IPS-15b (cell line): ENCODE results near the gene CFAP68.

Experiments used
- H3K27me3 ChIP-seq: one replicate; pipeline ENCODE4 v1.6.1; 2013; ENCODE audit warnings: low read length; ENCODE audit not compliant: control insufficient read depth, insufficient read depth
- H3K36me3 ChIP-seq: one replicate; pipeline ENCODE4 v1.6.1; 2013; ENCODE audit warnings: low read length; ENCODE audit not compliant: control insufficient read depth, insufficient read depth
- H3K4me1 ChIP-seq: one replicate; pipeline ENCODE4 v1.6.1; 2013; ENCODE audit warnings: mild to moderate bottlenecking, low read length; ENCODE audit not compliant: control insufficient read depth, insufficient read depth
- H3K4me3 ChIP-seq: one replicate; pipeline ENCODE4 v1.5.1; 2013; ENCODE audit warnings: low read depth, low read length
- H3K9ac ChIP-seq: one replicate; pipeline ENCODE4 v1.6.1; 2013; ENCODE audit warnings: low read depth, mild to moderate bottlenecking, low read length
- H3K9me3 ChIP-seq: one replicate; pipeline ENCODE4 v1.6.1; 2013; ENCODE audit warnings: mild to moderate bottlenecking, low read length; ENCODE audit not compliant: control insufficient read depth, insufficient read depth

Gene CFAP68

DNA sequence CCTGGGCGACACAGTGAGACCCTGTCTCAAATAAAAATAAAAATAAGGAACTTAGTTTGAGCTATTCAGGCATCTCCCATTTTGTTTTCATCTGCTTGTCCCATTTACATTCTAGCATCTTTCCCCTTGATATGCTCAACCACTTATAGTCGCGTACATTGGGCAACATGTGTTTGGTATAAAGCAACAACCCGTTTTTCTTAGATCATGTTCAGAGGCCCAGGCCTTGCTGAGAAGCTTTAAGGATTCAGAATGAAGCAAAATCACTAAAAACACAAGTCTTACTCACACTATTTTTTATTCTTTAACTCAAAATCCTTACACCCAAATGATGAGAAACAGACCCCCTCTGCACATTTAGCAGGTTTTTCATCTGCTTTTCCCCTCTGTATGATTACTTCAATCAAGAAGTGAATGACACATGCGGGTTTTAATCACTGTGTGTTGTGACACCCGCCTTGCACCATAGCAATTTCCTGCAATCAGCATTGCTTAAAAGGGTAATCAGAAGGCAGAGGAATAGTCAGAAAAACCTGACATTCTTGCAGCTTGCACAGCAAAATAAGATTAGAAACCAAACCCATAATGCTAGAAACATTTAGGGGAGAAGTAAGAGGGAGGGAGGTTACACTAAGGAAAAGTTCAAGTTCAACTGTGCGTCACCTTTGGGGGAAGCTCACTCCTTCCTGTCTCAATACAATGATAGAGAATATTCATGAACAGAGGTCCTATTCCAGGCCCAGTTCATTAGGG is 33.9 kb upstream of the CFAP68 start:
- no peaks in the 10 kb centered on the region for H3K9me3 ChIP-seq
- H3K36me3 ChIP-seq: no peaks in the 10 kb centered on the region
- H3K9ac ChIP-seq: no peak overlapping the region
- no peaks in the 10 kb centered on the region for H3K27me3 ChIP-seq
- no peak overlapping the region for H3K4me3 ChIP-seq
- no peaks in the 10 kb centered on the region for H3K4me1 ChIP-seq

DNA sequence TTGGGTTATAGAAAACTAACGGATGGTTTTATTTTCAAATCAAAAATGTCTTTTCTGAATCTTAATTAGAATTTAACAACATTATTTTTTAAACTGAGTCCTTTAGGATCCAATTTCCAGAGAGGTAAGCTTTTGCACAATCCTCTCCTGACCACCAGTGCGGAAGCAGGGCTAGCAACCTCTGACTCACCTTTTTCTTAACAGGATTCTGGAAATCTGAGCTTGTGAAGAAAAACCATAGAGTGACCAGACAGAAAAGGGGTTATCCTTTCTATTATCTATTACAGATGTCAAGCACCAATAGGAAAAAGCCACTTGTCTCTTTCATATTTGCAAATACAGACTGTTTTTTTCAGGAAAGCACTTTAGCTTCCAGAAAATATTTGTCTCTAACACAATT is 33.3 kb upstream of the CFAP68 start:
- Histone ChIP-seq H3K27me3 (no peaks in the 10 kb centered on the region), H3K36me3 (no peaks in the 10 kb centered on the region), H3K9me3 (no peaks in the 10 kb centered on the region), H3K9ac (no peak overlapping the region), H3K4me1 (no peaks in the 10 kb centered on the region), H3K4me3 (no peak overlapping the region)

DNA sequence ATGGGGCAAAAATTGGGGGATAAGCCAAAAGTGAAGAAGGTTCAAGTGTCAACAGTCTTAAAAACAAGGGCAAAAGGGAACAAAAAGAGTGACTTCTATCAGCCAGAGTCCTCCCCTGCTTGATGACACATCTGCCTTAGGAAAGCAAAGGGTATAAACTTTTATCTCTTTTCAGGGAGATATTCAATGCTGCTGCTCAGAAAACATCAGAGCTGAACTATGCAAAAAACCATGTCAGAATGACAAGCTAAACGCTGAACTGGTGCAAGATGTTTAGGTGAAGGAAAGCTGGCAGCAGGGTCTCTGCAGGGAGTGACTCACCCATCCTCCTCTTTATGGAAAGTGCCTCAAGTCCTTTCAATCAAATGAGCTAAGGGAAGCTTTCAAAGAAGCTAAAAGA is 32.7 kb upstream of the CFAP68 start:
- Histone ChIP-seq H3K9me3 (no peaks in the 10 kb centered on the region), H3K9ac (no peak overlapping the region), H3K27me3 (no peaks in the 10 kb centered on the region), H3K4me1 (no peaks in the 10 kb centered on the region), H3K36me3 (no peaks in the 10 kb centered on the region), H3K4me3 (no peak overlapping the region)

DNA sequence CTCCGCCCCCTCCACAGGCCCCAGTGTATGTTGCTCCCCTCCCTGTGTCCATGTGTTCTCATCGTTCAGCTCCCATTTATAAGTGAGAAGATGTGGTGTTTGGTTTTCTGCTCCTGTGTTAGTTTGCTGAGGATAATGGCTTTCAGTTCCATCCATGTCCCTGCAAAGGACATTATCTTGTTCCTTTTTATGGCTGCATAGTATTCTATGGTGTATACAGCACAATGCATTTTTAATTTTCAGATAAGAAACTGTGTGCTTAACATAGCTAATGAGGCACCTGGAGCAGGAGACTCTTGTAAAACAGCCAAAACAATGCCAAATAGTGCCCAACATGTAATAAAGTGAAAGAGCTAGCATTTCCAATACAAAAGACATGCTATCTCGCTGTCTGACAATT is 29.7 kb upstream of the CFAP68 start:
- no peaks in the 10 kb centered on the region for H3K27me3 ChIP-seq
- no peak overlapping the region for H3K9ac ChIP-seq
- no peaks in the 10 kb centered on the region for H3K36me3 ChIP-seq
- H3K4me3 ChIP-seq: no peak overlapping the region
- no peaks in the 10 kb centered on the region for H3K4me1 ChIP-seq
- H3K9me3 ChIP-seq: no peaks in the 10 kb centered on the region

- Histone ChIP-seq H3K36me3 (no peaks in the 10 kb centered on the region), H3K4me1 (no peaks in the 10 kb centered on the region), H3K9me3 (no peaks in the 10 kb centered on the region), H3K4me3 (no peak overlapping the region), H3K9ac (no peak overlapping the region), H3K27me3 (no peaks in the 10 kb centered on the region)
Observed at GRCh38 chr11:111851067-111851466, 28.3 kb upstream of the CFAP68 start.

DNA sequence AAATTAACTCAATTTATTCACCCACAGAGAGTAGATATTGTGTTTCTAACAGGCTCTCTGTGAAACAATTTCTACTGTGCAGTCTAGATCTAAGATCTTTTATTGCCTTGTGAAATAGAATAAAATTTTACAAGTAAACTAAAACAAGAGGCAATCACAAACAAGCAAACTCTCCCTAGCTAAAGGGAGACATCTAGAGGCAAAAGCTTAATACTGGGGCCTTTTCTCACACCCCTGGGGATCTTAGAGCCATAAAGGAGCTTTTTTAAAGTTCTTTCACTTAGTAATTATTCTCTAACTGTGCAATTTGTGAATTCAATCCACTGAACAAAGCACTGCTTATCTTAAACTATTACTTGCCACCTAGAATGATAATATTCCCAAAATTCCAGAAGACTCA is 27.7 kb upstream of the CFAP68 start:
- Histone ChIP-seq H3K4me3 (no peak overlapping the region), H3K9ac (no peak overlapping the region), H3K4me1 (no peaks in the 10 kb centered on the region), H3K27me3 (no peaks in the 10 kb centered on the region), H3K9me3 (no peaks in the 10 kb centered on the region), H3K36me3 (no peaks in the 10 kb centered on the region)

DNA sequence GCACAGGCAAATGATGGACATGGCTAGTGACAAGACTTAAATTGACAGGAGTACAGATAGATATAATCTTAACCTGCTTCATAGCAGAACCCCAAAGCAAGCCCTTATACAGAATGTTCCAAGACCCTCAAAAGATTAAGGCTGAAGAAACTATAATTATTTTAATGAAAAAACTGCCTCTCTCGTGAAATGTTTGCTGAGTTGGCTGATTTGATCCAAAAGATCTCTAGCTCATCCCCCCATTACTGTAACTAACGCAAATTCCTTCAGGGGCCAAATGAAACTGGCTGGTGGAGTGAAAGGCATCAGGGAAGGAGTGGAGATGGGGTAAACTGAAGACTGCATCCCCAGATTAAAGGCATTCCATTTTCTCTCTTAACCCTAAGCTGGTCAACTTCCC is 27.2 kb upstream of the CFAP68 start:
- H3K27me3 ChIP-seq: no peaks in the 10 kb centered on the region
- H3K36me3 ChIP-seq: no peaks in the 10 kb centered on the region

GRCh38 chr11:111855506-111855905 is 23.8 kb upstream of the CFAP68 start:
- Histone ChIP-seq H3K9me3 (no peaks in the 10 kb centered on the region), H3K9ac (no peak overlapping the region), H3K27me3 (no peaks in the 10 kb centered on the region), H3K36me3 (no peaks in the 10 kb centered on the region), H3K4me3 (no peak overlapping the region), H3K4me1 (no peaks in the 10 kb centered on the region)

More for the DNA sequence above, 27.2 kb upstream of the CFAP68 start:
- Histone ChIP-seq H3K4me1 (no peaks in the 10 kb centered on the region), H3K9ac (no peak overlapping the region), H3K4me3 (no peak overlapping the region), H3K9me3 (no peaks in the 10 kb centered on the region)

- Histone ChIP-seq H3K9ac (no peak overlapping the region), H3K27me3 (no peaks in the 10 kb centered on the region), H3K9me3 (no peaks in the 10 kb centered on the region), H3K36me3 (no peaks in the 10 kb centered on the region), H3K4me3 (no peak overlapping the region), H3K4me1 (no peaks in the 10 kb centered on the region)
Observed at GRCh38 chr11:111860257-111860656, 19.1 kb upstream of the CFAP68 start.

DNA sequence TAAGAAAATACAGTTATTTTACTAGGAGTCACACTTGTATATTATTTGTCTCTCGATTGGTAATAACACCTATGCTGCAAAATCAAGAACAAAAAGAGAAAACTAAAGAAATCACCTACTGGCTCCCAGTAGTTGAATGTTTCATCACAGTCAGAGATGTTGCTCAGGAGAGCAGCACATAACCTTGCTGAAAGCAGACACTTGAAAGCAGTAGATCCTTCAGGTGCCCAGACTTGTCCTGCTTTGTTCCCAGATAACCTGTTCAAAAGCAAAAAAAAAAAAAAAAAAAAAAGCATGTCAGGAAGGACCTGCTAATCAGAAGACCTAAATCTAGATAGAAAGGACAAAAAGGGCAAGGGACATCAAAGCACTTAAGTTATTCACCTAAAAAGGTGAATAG is 9.2 kb upstream of the CFAP68 start:
- no peaks in the 10 kb centered on the region for H3K27me3 ChIP-seq
- no peaks in the 10 kb centered on the region for H3K9me3 ChIP-seq
- H3K9ac ChIP-seq: no peak overlapping the region
- H3K36me3 ChIP-seq: no peaks in the 10 kb centered on the region
- no peaks in the 10 kb centered on the region for H3K4me1 ChIP-seq
- no peak overlapping the region for H3K4me3 ChIP-seq

- Histone ChIP-seq H3K27me3 (no peaks in the 10 kb centered on the region), H3K36me3 (no peaks in the 10 kb centered on the region)
Observed at GRCh38 chr11:111870522-111870885, 8.8 kb upstream of the CFAP68 start.

DNA sequence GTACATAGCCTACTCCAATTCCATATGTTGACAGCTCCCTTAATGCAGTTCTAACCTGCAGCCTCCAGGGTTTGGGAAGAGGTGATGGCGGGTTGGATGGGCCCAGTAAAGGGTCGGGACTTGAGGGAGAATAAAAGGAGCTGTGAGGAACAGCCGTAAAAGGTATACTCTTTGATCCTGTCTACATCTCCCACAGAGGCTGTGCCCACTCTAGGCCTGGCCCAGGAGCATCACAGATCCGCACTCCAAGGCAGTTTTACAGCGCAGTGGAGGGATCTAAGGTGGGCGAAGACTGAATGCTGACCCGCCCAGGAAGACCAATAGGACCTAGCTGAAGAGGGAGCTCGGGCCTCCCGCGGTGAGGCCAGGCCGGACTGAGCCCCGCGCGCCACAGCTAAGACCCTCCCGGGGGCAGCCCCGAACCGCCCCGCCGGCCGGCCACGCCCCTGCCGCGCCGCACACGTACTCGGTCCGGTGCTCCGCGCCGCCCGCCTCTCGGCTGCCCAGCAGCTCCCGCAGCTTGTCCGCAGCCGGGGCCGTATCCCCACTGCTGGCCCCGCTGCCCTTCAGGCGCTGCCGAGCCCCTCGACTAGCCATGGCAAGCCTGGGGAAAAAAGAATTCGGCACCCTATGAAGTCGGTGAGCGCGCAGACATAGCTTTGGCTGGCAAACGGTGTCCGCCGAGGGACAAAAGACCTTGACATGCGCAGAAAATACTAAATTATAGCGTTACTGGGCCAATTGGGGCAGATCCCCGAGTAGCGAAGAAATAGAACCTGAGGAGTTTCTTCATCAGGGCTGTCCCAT is 8.3 kb upstream of the CFAP68 start, which contains the start of gene ALG9:
TSS of gene ALG9 (minus strand) at position 696 of the 807 bp plus-strand sequence. CDS start at position 597, 99 bp downstream.
- Histone ChIP-seq H3K36me3 (no peaks in the 10 kb centered on the region), H3K9ac (peak within 1 kb of the TSS; percentile 79), H3K4me3 (peak within 1 kb of the TSS; percentile 97), H3K9me3 (no peaks in the 10 kb centered on the region), H3K4me1 (no peaks in the 10 kb centered on the region), H3K27me3 (no peaks in the 10 kb centered on the region)

More at GRCh38 chr11:111870522-111870885, 8.8 kb upstream of the CFAP68 start:
- Histone ChIP-seq H3K4me1 (no peaks in the 10 kb centered on the region), H3K4me3 (peak overlapping the region; percentile 97), H3K9me3 (no peaks in the 10 kb centered on the region), H3K9ac (no peak overlapping the region)
